GM19452 (cell line): ENCODE data around the gene FLRT2.

Source experiments
- ATAC-seq: cut with Tn5 transposase; IDR thresholded peaks from one replicate; pipeline ENCODE4 v1.9.1; 2021; ENCODE audit not compliant: unreplicated experiment

The FLRT2 gene

DNA sequence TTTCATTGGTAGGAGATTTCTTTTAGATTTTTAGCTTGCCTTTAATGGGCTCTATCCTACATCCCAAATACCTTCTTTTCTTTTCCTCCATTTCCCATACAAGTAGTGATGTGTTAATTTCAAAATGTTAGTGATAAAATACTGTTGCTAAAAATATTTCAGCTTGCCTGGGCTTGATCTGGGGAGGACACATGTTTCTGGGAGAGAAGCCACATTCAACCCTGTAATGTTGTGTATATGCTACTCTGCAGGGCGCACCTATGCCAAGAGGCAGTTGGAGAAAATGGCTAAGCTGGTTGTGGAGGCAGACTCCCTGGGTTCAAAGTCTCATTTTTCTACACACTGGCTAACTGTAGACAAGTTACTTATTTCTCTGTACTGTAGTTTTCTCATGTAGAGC is 26.3 kb downstream of the FLRT2 start:
- ATAC-seq = no peak

DNA sequence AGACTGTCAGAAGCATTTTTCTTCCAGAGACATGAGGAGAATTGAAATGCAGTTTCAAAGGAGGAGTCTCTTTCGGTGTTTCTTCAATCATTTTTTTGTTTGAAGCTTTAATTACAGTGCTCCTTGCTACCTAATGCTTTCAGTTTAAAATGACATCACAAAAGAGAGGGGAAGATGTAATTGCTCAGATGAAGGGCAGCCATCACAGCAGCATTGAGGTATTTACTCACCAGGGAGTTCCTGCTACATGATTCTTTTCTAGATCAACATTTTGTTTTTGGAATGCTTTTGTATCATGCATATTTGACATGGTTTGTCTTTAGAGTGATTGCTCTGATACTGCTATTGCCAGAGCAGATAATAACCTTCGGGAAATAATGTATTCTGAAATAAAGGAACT is 28.6 kb downstream of the FLRT2 start:
- no peak for ATAC-seq

DNA sequence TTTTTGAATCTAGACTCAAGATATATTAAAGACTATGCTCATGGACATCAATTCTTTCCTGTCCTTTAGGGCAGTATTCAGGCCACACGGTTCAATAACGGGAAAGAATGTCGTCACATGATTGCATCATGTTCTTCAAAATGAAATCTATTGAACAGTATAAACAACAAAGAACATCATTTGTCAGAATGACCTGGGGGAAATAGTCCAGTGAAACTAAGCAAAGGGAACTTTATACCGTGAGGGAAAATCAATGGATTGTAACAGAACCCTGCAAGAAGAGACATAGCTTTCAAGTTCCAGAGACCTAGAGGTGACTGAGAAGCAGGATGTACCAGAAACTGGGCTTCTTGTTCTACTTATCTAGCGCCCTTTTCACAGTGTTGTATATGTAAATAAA is 32.7 kb downstream of the FLRT2 start:
- ATAC-seq = no peak

DNA sequence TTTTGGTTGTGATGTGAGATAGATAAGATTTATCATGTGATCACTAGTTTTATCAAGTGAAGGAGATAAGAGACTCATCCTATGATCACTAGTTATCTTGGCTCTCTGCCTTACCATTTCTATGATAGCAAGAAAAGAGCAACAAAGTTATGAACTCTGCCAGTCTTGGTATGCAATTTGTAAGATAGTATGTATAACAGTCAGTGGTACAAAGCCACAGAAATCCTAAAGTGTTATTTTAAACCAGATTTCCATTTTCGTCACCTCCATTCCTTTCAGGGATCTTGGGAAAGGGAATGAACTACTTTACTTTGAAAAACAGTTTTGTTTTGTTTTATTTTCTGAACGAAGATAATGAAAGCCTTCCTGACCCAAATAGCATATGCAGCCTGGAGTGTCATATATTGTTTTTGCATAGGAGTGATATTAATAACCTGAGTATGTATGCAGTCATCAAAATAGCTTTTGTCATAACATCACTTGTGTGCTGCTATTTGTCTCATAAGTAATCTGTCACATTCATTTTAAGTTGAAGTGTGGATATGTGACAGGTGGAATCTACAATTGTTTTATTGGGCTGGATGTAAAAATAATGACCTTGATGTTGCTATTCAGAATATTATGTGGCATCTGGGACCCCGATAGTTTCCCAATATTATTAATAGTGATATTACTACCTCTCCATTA is 35.0 kb downstream of the FLRT2 start:
- no peak for ATAC-seq

- ATAC-seq = no peak
These were observed 35.9 kb downstream of the FLRT2 start for GRCh38 chr14:85565862-85566296.

- no peak for ATAC-seq
These were observed 36.7 kb downstream of the FLRT2 start for GRCh38 chr14:85566603-85567002.

DNA sequence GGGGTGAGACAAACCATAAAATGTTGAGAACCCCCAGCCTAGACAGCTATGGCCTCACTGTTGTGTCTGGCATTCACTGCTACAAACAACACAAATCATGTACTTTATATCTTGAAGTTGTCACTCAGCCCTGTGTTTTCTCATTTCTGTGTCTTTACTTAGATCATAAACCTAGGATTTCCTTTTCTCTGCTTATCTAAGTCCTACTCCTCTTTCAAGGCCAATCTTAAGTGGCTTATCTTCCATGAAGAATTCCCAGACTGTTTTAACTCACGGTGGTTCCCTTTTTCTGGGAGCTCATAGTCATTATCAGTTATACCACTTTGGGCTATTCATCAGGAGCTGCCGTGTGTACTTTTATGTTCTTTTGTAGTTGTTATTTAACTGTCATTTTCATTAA is 42.1 kb downstream of the FLRT2 start:
- no peak for ATAC-seq

GRCh38 chr14:85572845-85573244 is 42.9 kb downstream of the FLRT2 start:
- no peak for ATAC-seq

DNA sequence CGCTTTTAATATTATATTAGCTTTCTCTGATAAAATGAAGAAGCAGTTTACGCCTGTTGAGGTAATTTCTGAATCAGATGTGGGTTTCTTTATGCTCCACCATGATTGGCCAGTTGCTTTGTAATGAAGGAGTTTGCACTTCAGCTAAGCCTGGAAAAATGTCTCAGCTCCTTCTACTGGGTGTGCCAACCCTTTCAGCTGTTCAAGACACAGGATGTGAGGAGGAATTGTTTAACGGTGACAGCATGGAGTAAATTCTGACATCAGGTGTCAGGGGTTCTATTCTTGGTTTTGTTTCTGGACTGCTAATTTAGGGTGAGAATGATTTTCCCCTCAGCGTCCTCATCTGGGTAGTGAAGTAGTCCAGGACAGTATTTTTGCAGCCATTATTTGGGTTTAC is 43.5 kb downstream of the FLRT2 start:
- ATAC-seq = no peak

GRCh38 chr14:85574853-85575616 is 45.1 kb downstream of the FLRT2 start:
- no peak for ATAC-seq

DNA sequence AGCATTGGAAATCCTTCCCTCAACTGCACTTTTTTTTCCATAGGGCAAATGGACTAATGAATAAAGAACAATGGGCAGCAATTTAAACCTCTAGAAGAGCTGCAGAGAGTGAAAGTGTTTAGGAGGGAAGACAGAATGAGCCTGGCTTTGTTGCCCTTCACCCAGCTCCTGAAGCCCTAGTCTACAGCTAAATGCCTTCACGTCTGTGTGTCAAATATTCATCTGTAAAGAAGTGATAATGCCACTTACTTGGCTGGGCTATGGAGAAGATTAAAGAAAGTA is 45.6 kb downstream of the FLRT2 start:
- no peak for ATAC-seq

- ATAC-seq = no peak
These were observed 46.3 kb downstream of the FLRT2 start for GRCh38 chr14:85576218-85576617.

GRCh38 chr14:85576848-85577542 is 47.1 kb downstream of the FLRT2 start:
- no peak for ATAC-seq

- ATAC-seq = no peak
These were observed 47.7 kb downstream of the FLRT2 start for GRCh38 chr14:85577543-85578114.

DNA sequence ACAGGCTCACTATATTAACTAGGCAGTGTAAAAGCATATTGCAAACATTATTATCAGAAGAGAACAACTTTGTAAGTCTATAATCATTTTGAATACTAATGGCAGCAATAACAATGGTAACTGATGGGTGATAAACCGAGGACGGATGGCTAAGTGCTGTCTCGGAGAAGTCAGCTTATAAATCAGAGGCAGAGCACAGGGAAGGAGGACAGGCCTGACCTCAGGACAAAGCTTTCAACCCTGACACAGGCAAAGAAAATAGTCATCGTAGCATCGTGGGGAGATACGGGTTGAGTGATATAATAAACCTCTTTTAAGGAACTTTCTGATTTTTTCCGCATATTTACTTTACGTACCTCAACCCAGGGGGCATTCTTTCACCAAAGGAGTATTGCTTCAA is 48.4 kb downstream of the FLRT2 start:
- ATAC-seq = no peak

DNA sequence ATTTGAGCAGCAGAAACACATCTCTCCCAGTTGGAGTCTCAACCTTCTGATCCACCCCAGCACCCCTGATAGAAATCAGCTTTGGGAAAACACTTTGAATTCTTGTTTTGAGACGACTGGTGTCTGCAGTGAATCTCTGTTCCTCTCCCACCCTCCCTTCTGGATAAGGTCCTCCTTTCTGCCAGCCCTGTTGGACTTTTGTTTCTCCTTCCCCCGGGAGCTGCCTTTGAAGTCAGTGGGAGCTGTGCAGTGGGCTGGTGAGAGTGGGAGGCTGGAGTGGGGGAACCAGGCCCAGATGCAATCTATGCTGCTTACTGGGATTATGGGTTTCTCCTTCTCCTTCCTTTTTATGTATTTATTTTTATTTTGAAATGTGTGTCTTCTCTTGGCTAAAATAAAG is 49.0 kb downstream of the FLRT2 start:
- no peak for ATAC-seq

- no peak for ATAC-seq
These were observed 50.0 kb downstream of the FLRT2 start for GRCh38 chr14:85579942-85580341.

DNA sequence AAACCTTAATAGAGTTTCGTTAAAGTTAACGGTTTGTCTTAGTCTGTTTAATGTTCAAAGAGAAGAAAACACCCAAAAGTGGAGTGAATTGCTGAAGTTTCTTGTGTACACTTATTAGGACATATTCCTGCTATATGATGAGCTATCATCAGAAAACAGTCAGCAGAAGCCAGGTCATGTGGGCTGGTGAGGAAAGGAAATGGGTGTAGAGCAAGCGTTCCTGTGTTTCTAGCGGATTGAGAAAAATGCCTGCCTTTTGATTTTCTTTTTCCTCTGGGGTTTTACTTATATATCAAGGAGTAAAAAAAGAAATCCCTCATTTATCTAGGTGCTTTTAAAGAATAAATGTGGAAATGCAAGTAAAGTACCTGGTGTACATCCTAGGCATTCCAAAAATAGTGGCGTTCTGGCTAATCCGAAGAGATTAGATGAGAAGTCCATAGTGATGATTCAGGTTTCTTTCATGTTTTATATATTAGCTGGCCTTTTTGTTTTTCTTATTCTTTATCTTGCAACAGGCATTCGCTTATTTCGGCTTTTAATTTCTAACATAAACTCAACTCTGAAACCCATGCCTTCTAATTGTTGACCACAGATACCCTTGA is 50.7 kb downstream of the FLRT2 start:
- ATAC-seq = no peak

DNA sequence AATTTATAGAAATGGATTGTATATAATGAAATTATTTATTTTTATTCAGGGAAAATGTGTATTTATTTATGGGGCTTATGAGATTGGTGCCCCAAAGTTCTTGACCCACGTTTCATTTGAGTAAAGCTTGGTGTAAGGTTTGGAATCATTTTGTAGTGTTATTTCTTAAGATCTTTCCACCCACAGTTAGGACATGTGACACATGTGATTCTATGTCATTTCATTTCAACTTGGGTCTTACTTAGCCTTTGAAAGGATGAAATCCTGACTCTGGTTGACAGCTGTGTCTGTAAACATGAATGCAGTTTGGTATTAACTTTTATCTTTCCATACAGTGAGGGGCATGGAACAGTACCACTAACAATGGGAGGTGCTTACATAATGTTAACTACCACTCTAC is 51.7 kb downstream of the FLRT2 start:
- ATAC-seq = no peak

GRCh38 chr14:85583380-85583779 is 53.4 kb downstream of the FLRT2 start:
- no peak for ATAC-seq

- ATAC-seq = no peak
These were observed 54.5 kb downstream of the FLRT2 start for GRCh38 chr14:85584481-85584880.
